DMS53 treated with DMSO at 0.1 percent for 48 hours (cell line): ENCODE measurements around the gene LYPD6.

ENCODE experiments used
- DNase-seq: peaks from one replicate; lab custom pipeline; 2025; ENCODE audit not compliant: unreplicated experiment; lab: John Stamatoyannopoulos, UW

LYPD6 gene

DNA sequence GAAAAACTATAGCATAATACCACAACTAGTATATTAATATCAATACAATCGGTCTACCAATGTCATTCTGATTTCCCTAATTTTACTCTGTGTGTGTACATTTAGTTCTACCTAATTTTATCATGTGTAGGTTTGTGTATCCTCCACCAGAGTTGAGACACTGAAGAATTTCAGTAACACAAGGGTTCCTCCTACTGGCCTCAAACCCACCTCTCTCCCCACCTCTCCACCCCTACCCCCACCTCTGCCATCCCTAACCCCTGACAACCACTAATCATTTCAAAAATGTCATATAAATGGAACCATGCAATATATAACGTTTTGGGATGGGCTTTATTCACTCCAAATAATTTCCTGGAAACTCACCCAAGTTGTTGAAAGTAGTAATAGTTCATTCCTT lies 117.9 kb downstream of the LYPD6 start:
- DNase-seq = no peak

DNA sequence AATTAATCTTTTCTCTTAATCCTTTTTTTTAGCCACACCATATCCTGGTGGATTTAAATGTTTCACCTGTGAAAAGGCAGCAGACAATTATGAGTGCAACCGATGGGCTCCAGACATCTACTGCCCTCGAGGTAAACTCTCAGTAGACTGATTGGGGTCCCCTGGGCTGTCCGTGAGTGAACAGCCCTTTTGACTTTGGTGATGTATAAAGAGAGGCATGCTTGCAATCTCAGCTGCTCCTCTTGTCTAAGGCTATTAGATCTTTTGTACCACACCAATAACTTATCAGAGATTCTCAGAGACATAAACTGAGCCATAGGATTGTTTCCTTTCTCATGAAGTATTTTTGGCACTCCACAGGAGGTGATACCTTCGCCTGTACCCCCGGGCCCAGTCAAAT lies 118.6 kb downstream of the LYPD6 start:
- no peak for DNase-seq

GRCh38 chr2:149451417-149452165 lies 121.2 kb downstream of the LYPD6 start:
- DNase-seq = no peak

- no peak for DNase-seq
Observed at GRCh38 chr2:149456285-149456684, 125.9 kb downstream of the LYPD6 start.

DNA sequence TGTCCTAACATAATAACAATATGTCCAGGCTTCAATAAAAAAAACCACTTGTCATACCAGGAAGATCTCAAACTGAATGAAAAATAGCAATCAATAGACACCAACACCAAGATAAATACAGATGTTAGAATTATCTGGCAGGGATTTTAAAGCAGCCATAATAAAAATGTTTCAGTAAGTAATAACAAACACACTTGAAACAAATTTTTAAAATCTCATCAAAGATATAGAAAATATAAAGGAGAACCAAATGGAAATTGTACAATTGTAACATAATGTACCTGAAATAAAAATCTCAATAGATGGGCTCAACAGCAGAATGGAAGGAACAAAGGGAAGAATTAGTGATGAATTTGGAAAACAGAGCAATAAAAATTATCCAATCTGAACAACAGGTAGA lies 128.1 kb downstream of the LYPD6 start:
- no peak for DNase-seq

DNA sequence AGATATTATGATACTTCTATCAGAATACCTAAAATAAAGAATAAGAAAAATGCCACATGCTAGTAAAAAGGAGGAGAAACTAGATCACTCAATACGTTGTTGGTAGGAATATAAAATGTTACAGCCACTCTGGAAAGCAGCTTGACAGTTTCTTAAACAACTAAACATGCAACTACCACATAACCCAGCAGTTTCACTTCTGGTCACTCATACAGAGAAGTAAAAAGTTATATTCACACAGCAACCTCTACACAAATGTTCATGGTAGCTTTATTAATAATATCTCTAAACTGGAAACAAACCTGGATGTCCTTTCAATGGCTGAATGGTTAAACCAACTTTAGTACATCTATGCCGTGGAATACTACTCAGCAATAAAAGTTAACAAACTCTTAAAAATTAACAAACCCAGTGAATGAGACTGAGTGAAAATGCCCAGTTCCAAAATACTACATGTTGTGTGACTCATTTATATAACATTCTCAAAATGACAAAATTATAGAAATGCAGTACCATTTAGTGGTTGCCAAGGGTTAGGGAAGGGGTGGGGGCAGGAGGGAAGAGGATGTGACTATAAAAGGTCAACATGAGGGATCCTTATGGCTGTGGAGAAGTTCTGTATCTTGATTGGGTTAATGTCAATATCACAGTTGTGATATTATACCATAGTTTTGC lies 133.1 kb downstream of the LYPD6 start:
- DNase-seq = no peak

GRCh38 chr2:149464396-149464795 lies 134.0 kb downstream of the LYPD6 start:
- no peak for DNase-seq

DNA sequence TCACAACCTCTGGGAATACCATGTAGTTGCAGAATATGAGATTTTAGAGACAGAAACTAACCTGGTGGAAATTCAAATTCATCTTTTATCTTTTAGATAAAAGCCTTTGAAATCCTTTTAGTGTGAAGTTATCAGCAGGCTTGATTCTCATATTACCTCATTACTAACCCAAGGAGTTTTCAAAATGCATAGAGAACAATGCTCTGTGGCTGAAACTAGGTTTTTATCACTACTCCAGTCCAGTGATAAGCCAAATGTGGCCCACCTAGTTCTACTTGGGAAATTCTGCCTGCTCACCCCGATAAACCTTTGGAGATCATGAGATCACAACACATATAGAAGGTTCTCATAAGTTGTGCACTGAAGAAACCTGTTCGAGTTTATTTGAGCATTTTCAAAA lies 135.5 kb downstream of the LYPD6 start:
- no peak for DNase-seq

- no peak for DNase-seq
Observed at GRCh38 chr2:149466635-149467034, 136.2 kb downstream of the LYPD6 start.

DNA sequence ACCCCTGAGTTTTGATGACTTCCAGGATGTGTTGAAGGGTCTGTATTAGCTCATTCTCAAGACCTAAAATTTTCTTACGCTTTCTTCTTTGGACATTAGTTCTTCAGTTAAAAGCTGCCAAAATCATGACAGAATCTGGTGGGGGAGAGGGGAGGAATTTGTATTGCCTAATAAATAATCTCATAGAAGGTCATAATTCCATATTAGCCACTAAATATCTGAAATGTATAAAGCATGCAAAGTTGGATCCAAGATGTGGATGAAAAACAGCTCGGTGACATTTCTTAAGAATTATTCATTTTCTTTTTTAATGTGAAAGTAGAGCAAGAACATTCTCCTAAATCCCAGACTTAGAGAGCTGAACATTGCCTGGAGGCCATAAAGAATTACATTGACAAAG lies 137.0 kb downstream of the LYPD6 start:
- DNase-seq = no peak

DNA sequence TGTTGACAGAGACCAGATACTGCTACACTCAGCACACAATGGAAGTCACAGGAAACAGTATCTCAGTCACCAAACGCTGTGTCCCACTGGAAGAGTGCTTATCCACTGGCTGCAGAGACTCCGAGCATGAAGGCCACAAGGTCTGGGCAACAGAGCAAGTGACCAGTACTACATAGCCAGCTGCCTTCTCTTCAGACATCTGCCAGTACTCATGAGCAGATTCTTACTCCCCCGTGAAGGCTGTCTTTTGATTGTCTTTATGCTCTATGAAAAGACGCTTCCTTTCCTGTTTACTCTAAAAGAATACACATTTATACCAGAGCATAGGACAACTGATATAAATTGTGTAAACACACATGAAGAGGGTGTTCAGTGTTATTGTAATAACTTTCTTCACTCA lies 138.2 kb downstream of the LYPD6 start:
- no peak for DNase-seq

- DNase-seq = no peak
Observed at GRCh38 chr2:149470046-149470445, 139.7 kb downstream of the LYPD6 start.

DNA sequence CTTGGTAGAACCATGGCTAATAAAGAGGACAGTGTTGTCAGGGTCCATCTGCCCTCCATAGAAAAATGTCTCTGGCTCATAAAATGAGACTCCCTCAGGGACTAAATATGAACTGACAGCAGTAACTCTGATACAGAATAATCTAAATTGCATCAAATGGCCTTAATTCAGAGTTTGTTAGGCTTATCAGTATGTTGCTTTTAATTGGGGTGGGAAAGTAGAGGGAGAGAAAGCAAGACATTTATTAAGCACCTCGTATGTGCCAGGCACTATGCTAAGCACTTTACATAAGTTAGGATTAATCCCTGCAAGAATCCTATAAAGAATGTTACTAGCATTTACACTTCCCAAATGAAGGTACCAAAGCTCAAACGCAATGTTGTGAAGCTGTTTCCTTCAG lies 142.0 kb downstream of the LYPD6 start:
- no peak for DNase-seq

- no peak for DNase-seq
Observed at GRCh38 chr2:149473068-149473467, 142.7 kb downstream of the LYPD6 start.

DNA sequence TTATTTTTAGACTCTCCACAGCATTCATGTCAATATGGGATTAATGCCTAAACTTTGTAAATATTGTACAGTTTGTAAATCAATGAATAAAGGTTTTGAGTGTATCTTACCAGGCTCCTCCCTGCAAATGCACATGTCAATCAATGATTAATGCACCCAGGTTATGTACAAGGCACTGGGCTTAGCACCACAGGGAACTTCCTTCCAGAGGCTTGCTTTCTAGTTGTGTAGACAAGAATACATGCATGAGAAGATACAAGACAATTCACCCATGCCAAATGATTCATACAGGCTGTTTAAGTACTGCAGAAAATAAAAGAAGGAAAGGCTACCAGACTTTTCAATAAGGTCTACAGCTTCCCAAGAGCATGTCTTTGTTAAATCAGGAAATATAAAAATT lies 143.1 kb downstream of the LYPD6 start:
- DNase-seq = no peak

- DNase-seq = no peak
Observed at GRCh38 chr2:149483004-149483605, 152.7 kb downstream of the LYPD6 start.

GRCh38 chr2:149486664-149487063 lies 156.3 kb downstream of the LYPD6 start:
- no peak for DNase-seq

DNA sequence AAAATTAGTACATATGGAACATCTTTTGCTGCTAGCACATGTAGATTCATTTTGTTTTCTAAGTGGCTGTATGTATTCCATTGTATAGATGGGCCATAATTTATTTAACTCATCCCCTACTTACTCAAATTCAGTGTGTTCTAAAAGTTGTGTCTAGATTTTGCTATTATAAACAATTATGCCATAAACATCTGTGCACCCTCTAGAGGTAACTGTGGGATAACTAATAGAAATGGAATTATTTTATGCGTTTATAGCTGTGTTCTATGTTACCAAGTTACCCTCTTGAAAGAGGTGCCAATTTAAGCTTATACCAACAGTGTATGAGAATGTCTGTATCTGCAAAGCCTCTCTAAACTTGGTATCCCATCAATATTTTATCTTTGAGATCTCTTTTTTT lies 156.8 kb downstream of the LYPD6 start:
- DNase-seq = no peak

DNA sequence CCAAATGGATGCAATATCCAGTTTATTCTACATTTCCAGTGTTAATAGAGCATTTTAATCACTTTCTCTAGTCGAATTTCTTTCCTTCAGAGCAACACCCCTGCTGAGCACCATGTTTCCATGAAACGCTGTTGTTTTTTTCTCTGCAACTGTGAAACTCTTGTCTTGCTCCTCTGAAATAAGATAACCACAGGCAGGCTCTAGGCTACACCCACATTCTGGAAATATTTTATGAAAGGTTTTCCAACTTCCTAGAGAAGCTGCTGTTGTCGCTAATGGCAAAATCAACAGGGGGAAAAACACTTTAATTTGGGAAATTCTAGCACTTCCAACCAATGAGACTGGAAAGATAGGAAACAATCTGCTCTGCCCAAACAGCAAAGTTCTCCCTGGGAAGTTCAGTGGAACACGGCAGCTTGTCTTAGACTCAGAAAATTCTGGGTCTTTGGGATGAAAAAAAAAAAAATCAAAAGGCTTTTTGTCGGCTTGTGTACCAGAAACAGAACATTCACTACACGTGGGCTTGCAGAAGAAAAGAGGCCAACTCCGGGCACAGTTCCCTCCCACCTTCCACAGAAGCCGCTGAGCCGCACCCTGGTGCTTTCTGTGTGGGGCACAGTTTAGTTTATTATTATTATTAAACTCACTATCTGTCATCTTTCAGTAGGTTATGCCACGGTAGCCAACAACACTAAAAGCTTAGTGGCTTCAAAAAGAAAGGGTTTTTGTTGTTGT lies 158.5 kb downstream of the LYPD6 start:
- no peak for DNase-seq

- no peak for DNase-seq
Observed at GRCh38 chr2:149489452-149489851, 159.1 kb downstream of the LYPD6 start.

- DNase-seq = no peak
Observed at GRCh38 chr2:149490296-149490695, 159.9 kb downstream of the LYPD6 start.

DNA sequence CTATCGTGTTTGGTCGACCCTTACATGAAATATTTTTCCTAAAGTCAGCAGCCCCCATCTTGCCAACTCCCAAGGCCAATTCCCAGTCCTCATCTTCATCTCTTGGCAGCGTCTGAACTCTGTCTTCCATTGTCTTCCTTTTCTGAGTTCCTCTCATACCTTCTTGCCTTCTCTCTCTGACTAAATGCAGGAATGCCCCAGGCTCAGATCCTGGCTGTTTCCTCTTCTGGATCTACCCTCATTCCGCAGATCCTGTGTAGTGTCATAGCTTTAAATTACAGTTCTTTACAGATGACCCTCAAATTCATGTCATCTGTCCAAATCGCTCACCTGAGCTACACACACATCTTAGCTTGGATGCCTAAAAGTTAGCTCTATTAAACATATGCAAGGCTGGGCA lies 162.5 kb downstream of the LYPD6 start:
- DNase-seq = no peak
